Effector CD4-positive, alpha-beta T cell (primary cell): Measurements from ENCODE around the gene SHOX.
"Not testable (repeated sequence)": the region's sequence is repeated elsewhere in the genome, so short reads cannot be mapped to it uniquely, and the experiment has no call there.

ENCODE experiments used
- DNase-seq: peaks from one replicate; pipeline ENCODE4 v3.0.0-alpha.2; 2020

SHOX gene

DNA sequence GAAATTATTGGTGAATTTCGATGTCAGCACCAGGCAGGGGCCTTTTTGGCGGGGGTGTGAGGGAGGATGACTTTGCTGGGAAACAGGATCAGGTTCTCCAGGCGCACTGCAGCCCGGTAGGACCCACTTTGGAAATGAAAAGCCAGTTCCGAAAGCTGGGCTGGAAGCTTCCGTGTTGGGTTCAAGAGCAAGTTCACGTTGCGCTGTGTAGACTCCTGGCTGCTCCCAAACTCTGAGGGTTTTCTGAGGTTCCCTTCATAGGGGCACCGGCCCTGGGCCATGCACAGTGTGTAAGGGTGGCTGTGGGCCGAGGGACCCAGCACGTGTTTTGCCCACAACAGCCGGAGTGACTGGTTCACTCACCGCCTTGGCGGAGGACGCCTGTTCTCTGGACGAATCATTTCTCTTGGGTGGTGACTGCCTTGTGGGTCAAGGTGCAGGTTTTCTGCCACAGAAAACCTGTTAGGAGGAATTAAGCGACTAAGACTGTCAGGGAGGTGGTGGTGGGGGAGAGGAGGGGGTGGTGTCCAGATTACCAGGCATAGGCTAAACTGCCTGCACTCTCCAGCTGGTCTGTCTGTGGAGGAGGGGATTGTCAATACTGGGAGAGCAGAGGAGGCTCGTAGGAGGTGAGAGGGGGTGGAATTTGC lies 8.0 kb downstream of the SHOX start:
- no peak for DNase-seq

DNA sequence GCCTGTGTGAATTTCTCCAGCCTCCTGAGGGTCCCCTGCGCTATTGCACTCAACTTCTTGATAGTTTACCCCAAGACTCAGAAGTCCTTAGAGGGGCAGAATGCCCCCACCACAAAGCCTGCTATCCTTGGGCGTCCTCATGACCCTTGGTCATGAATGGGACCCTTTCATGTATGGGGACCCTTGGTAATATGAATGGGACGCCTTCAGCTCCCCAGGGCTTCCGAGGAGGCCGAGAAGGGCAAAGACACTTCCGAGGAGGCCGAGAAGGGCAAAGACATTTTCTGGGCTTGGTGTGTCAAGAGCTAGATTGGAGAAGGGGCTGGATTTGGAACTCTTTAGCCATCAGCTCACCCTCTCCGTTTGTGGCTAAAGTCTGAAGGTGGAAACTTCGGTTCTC lies 8.6 kb downstream of the SHOX start:
- DNase-seq = no peak

DNA sequence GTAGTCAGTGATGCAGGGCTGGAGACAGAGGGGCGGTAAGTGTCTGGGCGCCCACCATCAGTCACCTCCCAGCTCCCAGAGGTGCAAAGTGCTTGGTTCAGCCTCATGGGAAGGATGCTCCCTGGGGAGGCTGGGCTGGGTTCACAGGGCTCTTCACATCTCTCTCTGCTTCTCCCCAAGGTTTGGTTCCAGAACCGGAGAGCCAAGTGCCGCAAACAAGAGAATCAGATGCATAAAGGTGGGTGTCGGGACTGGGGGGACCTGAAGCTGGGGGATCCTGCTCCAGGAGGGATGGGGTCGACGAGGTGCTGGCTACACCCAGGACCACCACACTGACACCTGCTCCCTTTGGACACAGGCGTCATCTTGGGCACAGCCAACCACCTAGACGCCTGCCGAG lies 10.1 kb downstream of the SHOX start:
- DNase-seq = no peak

DNA sequence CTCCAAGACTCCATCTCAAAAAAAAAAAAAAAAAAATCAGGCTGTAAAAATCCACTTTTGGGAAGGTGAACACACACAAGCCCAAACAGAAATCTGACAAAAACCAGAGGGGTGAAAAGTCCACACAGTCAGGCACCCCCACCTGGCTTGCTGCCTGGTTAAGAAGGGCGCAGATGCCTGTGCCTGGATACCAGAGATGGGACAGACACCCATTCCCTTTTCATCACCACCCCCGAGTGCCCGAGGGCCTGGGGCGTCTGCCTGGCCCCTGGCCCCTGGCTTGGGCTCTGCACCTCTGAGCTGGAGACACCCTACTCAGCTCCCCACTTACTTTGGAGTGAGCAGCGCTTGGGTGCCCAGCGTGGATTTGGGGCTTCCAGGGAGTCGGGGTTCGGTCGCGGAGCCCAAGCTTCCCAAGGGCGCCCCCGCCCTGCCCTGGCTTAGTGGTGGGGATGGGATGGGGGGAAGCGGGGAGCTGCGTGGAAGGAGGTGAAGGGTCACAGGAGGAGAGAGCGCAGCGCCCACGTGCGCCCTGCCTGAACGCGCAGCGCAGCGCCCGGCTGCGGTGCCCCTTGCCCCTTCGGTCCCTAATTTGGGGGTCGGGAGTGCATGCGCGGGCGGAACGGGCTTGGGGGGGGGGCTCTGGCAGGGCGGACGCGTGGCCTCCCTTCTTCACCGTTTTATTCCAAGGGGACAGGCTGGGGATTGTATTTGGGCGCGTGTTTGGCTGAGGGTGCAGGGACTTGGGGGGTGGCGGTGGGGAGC lies 11.3 kb downstream of the SHOX start:
- no peak for DNase-seq

DNA sequence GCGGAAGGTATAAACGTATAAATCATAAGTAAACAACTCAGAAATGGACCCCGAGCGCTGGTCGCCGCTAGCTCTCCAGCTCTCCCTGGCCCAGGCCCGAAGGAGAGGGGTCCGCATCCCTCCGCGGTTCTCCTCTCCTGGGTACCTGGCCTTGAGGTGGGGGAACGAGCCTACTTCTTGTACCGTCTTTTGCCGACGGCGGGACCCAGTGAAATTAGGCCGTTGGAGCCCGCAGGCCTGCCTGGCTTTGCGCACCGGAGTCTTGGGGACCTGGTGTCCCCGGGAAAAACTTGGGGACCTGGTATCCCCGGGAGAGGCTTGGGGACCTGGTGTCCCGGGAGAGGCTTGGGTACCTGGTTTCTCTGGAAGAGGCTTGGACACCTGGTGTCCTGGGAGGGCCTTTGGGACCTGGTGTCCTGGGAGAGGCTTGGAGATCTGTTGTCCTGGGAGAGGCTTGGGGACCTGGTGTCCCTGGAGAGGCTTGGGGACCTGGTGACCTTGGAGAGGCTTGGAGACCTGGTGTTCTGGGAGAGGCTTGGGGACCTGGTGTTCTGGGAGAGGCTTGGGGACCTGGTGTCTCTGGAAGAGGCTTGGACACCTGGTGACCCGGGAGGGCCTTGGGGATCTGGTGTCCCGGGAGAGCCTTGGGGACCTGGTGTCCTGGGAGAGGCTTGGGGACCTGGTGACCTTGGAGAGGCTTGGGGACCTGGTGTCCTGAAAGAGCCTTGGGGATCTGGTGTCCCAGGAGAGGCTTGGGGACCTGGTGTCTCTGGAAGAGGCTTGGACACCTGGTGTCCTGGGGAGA lies 12.0 kb downstream of the SHOX start:
- no peak for DNase-seq

DNA sequence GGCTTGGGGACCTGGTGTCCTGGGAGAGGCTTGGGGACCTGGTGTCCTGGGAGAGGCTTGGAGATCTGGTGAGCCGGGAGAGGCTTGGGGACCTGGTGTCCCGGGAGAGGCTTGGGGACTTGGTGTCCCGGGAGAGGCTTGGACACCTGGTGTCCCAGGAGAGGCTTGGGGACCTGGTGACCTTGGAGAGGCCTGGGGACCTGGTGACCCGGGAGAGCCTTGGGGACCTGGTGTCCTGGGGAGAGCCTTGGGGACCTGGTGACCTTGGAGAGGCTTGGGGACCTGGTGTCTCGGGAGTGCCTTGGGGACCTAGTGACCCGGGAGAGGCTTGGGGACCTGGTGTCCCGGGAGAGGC lies 12.6 kb downstream of the SHOX start:
- no peak for DNase-seq

DNA sequence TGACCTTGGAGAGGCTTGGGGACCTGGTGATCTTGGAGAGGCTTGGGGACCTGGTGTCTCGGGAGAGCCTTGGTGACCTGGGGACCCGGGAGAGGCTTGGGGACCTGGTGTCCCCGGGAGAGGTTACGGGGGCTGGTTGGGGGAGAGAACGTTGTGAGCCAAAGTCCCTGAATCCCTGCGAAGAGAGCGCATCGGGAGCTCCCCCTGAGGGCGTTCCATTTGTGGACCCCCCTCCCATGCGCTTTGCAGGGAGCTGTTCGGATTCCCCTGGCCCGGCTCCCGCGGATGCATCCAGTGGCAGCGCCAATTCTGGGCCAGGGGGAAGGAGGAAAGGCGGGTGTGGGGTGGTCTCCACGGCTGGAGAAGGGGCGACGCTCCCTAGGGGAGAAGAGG lies 13.3 kb downstream of the SHOX start:
- no peak for DNase-seq

DNA sequence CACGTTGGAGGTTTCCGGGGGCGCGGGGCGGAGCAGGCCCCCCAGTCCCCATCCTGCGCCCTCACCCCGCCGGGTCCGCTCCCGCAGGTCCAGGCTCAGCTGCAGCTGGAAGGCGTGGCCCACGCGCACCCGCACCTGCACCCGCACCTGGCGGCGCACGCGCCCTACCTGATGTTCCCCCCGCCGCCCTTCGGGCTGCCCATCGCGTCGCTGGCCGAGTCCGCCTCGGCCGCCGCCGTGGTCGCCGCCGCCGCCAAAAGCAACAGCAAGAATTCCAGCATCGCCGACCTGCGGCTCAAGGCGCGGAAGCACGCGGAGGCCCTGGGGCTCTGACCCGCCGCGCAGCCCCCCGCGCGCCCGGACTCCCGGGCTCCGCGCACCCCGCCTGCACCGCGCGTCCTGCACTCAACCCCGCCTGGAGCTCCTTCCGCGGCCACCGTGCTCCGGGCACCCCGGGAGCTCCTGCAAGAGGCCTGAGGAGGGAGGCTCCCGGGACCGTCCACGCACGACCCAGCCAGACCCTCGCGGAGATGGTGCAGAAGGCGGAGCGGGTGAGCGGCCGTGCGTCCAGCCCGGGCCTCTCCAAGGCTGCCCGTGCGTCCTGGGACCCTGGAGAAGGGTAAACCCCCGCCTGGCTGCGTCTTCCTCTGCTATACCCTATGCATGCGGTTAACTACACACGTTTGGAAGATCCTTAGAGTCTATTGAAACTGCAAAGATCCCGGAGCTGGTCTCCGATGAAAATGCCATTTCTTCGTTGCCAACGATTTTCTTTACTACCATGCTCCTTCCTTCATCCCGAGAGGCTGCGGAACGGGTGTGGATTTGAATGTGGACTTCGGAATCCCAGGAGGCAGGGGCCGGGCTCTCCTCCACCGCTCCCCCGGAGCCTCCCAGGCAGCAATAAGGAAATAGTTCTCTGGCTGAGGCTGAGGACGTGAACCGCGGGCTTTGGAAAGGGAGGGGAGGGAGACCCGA lies 14.0 kb downstream of the SHOX start:
- DNase-seq = no peak

DNA sequence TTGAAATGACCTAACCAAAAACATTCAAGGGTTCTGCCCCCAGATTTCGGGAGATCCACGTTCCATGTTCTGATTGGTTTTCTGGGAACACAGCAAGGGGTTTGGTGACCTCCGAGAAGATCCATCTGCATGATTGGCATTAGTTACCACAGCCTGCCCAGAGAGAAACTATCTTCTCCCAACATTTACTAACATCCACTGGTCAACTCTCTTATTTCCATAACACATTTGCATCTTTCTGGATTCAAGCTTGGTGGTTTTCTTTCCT lies 15.6 kb downstream of the SHOX start:
- DNase-seq = no peak

DNA sequence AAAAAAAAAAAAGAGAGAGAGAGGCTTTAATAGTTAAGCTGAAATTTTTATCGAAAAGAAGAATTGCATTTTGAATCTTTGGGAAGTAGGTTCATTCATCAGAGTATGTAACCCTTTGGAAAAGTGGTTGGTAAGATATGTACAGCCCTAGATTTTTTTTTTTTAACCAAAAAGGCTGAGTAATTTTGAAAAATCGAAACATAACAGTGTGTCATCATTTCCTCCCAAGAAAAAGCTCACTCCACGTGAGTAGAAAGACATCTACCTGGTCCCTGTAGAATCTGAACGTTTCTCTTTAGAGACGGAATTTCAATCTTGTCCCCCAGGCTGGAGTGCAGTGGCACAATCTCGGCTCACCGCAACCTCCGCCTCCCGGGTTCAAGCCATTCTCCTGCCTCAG lies 16.2 kb downstream of the SHOX start:
- no peak for DNase-seq

DNA sequence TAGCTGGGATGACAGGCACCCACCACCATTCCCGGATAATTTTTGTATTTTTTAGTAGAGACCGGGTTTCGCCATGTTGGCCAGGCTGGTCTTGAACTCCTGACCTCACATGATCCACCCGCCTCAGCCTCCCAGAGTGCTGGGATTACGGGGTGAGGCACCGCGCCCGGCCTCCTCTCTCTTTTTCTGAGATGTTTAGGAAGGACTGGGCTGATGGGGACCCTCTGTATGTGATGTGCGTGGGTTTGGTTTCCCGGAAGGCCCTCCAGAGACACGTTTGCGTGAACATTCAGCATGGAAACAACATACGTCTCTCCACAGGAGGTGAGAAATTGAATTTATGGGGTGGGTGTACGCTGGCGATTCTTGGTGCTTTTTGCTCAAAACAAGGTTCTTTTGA lies 18.6 kb downstream of the SHOX start:
- DNase-seq = no peak

DNA sequence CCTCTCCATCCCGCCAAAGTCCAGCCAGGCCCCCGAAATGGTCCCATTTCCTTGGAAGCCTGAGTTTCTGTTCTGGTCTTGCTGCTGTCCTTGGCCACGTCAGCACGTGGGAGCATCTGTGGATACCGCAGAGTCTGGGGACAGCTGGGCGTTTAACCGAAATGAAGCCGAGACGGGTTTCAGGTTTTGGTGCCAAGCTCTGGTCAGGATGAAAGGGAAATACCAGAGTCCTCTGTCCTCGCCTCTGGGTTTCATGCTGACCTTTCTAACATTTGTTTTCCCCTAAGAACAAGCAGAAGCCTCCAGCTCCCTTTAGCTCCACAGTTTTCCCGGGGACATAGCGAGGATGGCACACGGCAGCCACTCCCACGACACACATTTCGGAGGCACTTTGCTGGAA lies 19.7 kb downstream of the SHOX start:
- DNase-seq = no peak

DNA sequence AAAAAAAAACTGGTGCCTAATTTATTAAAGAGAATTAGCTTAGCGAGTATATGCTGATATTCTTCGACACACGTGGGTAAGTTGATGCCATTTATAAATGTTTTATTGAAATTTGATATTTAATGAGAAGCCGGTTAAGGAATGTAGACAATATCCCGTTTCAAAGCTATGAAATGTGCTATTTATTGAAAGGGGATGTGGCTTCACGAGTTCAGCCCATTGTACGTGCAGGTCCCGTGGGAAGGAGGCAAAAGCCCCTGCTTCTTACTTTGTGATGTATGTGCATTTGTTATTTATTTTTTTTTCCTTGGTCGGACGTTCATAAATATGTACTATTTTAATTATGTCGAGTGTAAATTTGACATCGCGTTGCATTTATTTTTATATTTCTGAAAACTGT lies 20.2 kb downstream of the SHOX start:
- no peak for DNase-seq

DNA sequence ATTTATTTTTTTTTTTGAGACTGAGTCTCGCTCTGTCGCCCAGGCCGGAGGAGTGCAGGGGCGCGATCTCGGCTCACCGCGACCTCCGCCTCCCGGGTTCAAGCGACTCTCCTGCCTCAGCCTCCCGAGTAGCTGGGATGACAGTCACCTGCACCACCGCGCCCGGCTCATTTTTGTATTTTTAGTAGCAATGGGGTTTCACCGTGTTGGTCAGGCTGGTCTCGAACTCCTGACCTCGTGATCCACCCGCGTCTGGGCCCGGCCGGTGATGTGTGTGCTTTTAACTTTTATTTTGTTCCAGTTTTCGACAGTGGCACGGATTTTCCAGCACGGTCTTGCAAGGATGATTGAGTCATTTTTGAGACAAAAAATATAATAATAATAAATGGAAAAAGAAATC lies 21.3 kb downstream of the SHOX start:
- not testable (repeated sequence) for DNase-seq

DNA sequence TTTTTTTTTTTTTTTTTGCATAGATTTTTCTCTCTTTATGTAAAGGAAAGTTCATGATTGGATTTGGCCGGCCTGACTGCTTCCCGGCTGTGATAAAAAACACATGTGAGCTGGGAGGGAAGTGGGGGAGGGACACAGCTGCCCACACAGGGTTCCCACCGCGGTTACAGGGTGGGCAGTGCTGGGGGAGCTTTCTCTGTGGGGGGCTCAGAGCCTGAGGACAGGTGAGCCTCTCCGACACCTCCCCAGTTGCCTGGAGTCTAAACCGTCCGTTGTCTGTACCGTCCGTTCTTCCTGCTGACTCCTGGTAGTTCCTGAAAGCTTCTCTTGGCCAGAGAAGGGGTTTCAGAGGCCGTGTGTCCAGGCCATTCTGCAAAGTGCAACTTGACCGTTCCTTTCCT lies 21.8 kb downstream of the SHOX start:
- DNase-seq = no peak

DNA sequence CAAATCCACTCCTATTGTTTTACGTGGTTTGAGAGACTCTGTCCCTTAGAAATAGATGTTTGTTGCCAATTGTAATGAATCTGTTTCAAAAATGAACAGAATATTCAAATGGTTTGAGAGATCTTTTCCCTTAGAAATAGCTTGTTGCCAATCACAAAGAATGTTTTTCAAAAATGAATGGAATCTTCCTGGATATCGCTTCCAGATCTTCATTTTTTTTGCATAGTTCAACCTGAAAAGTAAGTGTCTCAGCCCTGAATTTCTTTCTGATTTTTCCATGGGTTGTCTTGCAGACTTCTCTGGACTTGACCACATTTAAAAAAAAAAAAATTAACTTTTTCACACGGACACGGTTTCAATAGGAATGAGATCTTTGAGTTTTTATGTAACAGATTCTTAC lies 22.7 kb downstream of the SHOX start:
- DNase-seq = no peak

DNA sequence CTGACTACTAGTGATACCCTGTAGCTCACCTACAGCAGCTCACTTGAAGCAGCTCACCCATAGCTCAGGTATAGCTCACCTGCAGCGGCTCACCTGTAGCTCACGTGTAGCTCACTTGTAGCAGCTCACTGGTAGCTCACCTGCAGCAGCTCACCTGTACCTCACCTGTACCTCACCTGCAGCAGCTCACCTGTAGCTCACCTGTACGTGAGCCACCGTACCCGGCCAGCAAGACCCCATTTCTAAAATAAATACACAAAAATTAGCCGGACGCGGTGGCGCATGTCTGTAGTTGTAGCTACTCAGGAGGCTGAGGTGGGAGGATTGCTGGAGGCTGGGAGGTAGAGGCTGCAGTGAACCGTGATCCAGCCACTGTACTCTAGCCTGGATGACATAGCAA lies 30.6 kb downstream of the SHOX start:
- no peak for DNase-seq

DNA sequence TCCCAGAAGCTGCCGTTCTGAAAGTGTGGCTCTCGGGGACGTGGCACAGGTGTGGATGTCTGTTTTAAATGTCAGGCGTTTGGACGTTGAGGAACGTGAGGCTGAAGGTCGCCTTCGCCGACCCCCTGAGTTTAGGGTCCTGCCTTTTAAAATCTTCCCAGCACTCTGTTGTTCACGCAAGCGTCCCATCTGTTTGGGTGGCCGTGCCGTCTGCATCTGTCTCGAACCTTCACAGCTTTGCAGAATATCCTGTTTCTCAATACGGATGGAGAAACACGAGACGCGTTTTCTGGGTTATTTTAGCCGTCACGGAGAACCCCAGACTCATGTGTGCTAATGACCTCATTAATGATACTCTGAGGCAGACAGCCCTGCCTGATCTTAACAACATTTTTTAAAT lies 31.5 kb downstream of the SHOX start:
- DNase-seq = no peak

DNA sequence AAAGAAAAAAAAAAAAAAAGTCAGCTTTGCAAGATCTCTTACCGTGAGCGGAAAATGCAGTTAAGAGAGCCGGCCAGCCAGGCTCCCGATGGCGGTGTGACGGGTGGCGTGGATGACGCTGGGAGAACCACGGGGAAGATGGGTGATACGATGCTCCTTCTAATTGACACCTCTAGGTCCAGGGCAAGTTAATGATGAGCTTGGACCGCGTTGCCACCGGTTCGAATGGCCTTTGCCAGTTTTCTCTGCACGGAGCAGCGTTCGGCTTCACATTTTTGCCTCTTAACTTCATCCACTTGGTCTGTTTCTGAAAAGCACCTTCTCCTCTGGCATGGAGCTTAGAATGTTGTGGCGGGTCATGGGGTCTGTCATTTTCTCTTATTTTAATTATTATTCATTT lies 33.2 kb downstream of the SHOX start:
- DNase-seq = no peak

DNA sequence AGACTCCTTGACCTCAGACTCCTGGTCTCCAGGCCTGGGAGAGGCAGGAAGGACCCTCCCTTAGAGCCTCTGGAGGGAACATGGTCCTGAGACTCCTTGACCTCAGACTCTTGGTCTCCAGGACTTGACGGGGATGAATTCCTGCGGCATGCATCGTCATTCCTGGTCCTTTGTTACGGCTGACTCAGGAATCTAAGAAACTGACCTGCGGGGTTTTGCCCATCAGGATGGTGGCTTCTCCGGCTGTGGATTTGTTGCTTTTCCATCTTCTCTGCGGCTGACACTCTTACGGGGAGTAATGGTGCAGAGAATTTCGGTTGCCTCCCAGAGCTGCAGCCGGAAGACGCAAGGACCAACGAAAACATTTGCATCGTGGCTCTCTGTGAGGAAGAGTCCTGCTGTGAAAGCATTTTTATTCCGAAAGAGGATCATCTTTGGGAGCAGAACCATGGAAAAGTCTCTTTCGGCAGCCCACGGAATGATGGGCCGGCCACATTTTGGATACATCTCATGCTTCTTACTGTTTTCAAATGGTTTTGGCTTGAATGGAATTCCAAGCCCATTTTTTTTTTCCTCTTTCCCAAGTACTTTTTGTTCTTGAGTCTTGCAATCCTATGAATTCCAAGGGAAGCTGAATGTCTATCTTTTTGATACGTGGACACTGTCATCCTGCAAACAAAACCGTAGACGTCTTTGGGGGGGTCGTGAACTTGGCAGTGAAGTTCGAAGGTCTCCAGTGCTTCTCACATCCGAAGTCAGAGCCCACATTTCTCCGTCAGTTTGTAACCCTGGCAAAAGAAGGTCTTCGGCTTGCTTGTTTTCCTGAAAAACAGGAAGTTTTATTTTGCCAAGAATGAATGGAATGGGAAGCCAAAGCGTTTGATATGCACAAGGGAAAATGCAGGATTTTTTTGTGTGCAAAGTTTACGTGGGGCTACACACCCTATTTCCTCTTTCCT lies 36.5 kb downstream of the SHOX start:
- no peak for DNase-seq

DNA sequence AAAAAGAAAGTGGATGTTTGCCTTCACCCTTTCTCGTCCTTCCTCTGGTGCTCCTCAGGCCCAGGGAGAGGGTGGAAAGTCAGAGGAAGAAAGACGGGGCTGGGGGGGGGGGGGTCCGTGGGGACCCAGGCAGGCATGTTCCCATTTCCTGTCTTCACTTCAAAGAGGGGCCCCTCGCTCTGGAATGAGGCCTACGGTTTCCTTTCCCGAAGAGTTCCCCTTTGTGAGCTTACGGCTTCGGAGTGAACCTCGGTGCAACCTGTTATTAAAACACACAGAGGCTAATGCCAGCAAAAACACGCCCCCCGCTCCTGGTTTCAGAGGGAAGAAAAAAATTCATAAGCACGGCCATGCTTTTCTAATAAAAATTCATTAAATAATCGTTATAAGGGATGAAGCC lies 40.1 kb downstream of the SHOX start:
- DNase-seq = no peak

DNA sequence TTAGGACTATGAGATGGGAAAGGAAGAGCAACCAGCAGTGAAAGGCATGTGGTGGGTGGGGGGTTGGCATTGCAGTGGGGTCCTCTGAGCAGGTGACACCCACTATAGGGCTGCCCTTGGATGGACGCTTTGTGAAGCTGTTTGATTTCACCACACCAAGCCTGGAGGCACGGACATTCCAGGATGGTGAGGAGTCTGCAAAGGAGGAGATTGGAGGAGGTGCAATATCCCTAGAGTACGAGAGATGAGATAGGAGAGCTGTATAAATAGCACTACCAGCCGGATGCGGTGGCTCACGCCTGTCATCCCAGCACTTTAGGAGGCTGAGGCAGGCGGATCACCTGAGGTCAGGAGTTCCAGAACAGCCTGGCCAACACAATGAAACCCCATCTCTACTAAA lies 42.3 kb downstream of the SHOX start:
- DNase-seq = no peak
